Liver (tissue), 9 donors: ENCODE results near the gene SH3GL3. TPM values are rescaled to one million over a fixed set of nuclear protein-coding genes. Genes with fewer than 3 reads are reported as not detected.

Experiments used
- DNase-seq: peaks from one replicate; pipeline ENCODE4 v3.0.0-alpha.2; 2017; ENCODE audit warnings: low spot score
- H3K27ac ChIP-seq, 2 donors: one replicate each; pipeline ENCODE4 v1.7.0; 2013; ENCODE audit warnings: inconsistent platforms in 2 of 2, low read length in 2 of 2, control low read depth in 1 of 2, low read depth in 1 of 2, mild to moderate bottlenecking in 1 of 2
- H3K27me3 ChIP-seq, 4 donors: one replicate each; pipeline versions ENCODE4 v1.6.1 to v1.7.0; 2013; ENCODE audit warnings: low read length in 3 of 4, inconsistent platforms in 1 of 4, mild to moderate bottlenecking in 1 of 4, moderate library complexity in 1 of 4; ENCODE audit not compliant: control insufficient read depth in 4 of 4, insufficient read depth in 4 of 4
- H3K36me3 ChIP-seq, 4 donors: one replicate each; pipeline versions ENCODE4 v1.6.1 to v1.7.0; 2013; ENCODE audit warnings: low read length in 3 of 4, mild to moderate bottlenecking in 3 of 4, low read depth in 1 of 4, moderate library complexity in 1 of 4; ENCODE audit not compliant: control insufficient read depth in 4 of 4, insufficient read depth in 3 of 4
- H3K4me1 ChIP-seq, 4 donors: one replicate each; pipeline versions ENCODE4 v1.6.1 to v1.7.0; 2013; ENCODE audit warnings: low read length in 3 of 4, mild to moderate bottlenecking in 3 of 4, moderate library complexity in 1 of 4; ENCODE audit not compliant: control insufficient read depth in 4 of 4, insufficient read depth in 4 of 4
- H3K4me3 ChIP-seq, 3 donors: one replicate each; pipeline versions ENCODE4 v1.6.1 to v1.7.0; 2013; ENCODE audit warnings: low read length in 3 of 3, control low read depth in 1 of 3, low read depth in 1 of 3, mild to moderate bottlenecking in 1 of 3
- H3K9ac ChIP-seq, 2 donors: one replicate each; pipeline ENCODE4 v1.7.0; 2013; ENCODE audit warnings: low read length in 2 of 2, mild to moderate bottlenecking in 2 of 2, moderate library complexity in 2 of 2, control low read depth in 1 of 2, low read depth in 1 of 2
- H3K9me3 ChIP-seq, 4 donors: one replicate each; pipeline versions ENCODE4 v1.6.1 to v1.7.0; 2013; ENCODE audit warnings: low read length in 3 of 4; ENCODE audit not compliant: control insufficient read depth in 4 of 4
- ATF3 ChIP-seq: IDR thresholded peaks from 2 replicates; pipeline ENCODE4 v1.6.1; 2016; ENCODE audit warnings: antibody characterized with exemption
- CTCF ChIP-seq: fragments of 150-350 bp; IDR thresholded peaks from 2 replicates; pipeline ENCODE4 v1.5.1; 2017; ENCODE audit warnings: improper control_type of control experiment, low read depth, low read length; ENCODE audit not compliant: missing input control
- EGR1 ChIP-seq, 2 donors: IDR thresholded peaks; 2 replicates each; pipeline ENCODE4 v1.6.1; 2016 to 2018; ENCODE audit warnings: antibody characterized with exemption in 2 of 2, low read depth in 2 of 2
- FOXA1 ChIP-seq: IDR thresholded peaks from 2 replicates; pipeline ENCODE4 v1.6.1; 2016; ENCODE audit warnings: antibody characterized with exemption
- GABPA ChIP-seq, 2 donors: IDR thresholded peaks in 1 of 2; conservative IDR thresholded peaks in 1 of 2; 2 replicates each; pipeline ENCODE4 v1.6.1; 2016; ENCODE audit warnings: antibody characterized with exemption in 2 of 2, mild to moderate bottlenecking in 1 of 2, moderate library complexity in 1 of 2
- HNF4A ChIP-seq, 2 donors: conservative IDR thresholded peaks; 2 replicates each; pipeline ENCODE4 v1.6.1; 2016; ENCODE audit warnings: antibody characterized with exemption in 2 of 2, mild to moderate bottlenecking in 2 of 2
- HNF4G ChIP-seq: IDR thresholded peaks from 2 replicates; pipeline ENCODE4 v1.6.1; 2016; ENCODE audit warnings: antibody characterized with exemption
- RAD21 ChIP-seq, 2 donors: IDR thresholded peaks; 2 replicates each; pipeline ENCODE4 v1.6.1; 2016; ENCODE audit warnings: antibody characterized with exemption in 2 of 2, mild to moderate bottlenecking in 2 of 2
- REST ChIP-seq: IDR thresholded peaks from 2 replicates; pipeline ENCODE4 v1.6.1; 2016; ENCODE audit warnings: antibody characterized with exemption, mild to moderate bottlenecking
- SP1 ChIP-seq: IDR thresholded peaks from 2 replicates; pipeline ENCODE4 v1.6.1; 2018; ENCODE audit warnings: antibody characterized with exemption, mild to moderate bottlenecking
- YY1 ChIP-seq: IDR thresholded peaks from 2 replicates; pipeline ENCODE4 v1.6.1; 2016; ENCODE audit warnings: antibody characterized with exemption, mild to moderate bottlenecking
- ZBTB33 ChIP-seq: IDR thresholded peaks from 2 replicates; pipeline ENCODE4 v1.6.1; 2016; ENCODE audit warnings: antibody characterized with exemption
- WGBS: extraction: QIAGEN DNeasy Blood & Tissue Kit; methylation state at CpG from one replicate; pipeline ENCODE4 v1.1.7; 2013; 5-methylcytosine and 5-hydroxymethylcytosine counted together
- polyA plus RNA-seq, 2 donors: library from polyadenylated mRNA; stranded (reverse) in 1 of 2; unstranded in 1 of 2; fragments of 200-250 nt in 1 of 2; fragments of >200 nt in 1 of 2; fragmentation: Nextera tagmentation in 1 of 2; extraction: Ambion mirVana in 1 of 2; gene quantifications; one replicate each; pipeline versions ENCODE4 v1.2.1 to v1.2.3, GENCODE V29; 2013 to 2015
- total RNA-seq, 2 donors: library from RNA; depleted of rRNA; stranded (reverse); fragments of >200 nt; gene quantifications; one replicate each; pipeline ENCODE4 v1.2.3, GENCODE V29; 2014
- donor health status: healthy.
- donor health status: healthy.
- donor health status: healthy.
- donor health status: healthy.
- donor health status: healthy.

SH3GL3 gene
- total and polyA plus RNA-seq, 4 donors: 0.23 TPM; not detected in 3

GRCh38 chr15:83457149-83457548, 10.0 kb downstream of the SH3GL3 start:
- Histone ChIP-seq H3K27ac (no peak overlapping the region), H3K27me3 (no peaks in the 10 kb centered on the region), H3K4me1 (no peaks in the 10 kb centered on the region), H3K9ac (no peak overlapping the region), H3K4me3 (no peak overlapping the region), H3K9me3 (no peaks in the 10 kb centered on the region), H3K36me3 (no peaks in the 10 kb centered on the region)
- 77% methylated on average over 1 of the region's 1 CpG for WGBS
- DNase-seq: no peak
- TF ChIP-seq REST (no peak), YY1 (no peak), HNF4A (conservative IDR thresholded peaks at IDR 0.05) (no peak), ZBTB33 (no peak), SP1 (no peak)

- Histone ChIP-seq H3K27ac (no peak overlapping the region), H3K4me1 (no peaks in the 10 kb centered on the region), H3K9me3 (no peaks in the 10 kb centered on the region), H3K36me3 (no peaks in the 10 kb centered on the region), H3K4me3 (no peak overlapping the region), H3K27me3 (no peaks in the 10 kb centered on the region), H3K9ac (no peak overlapping the region)
- DNase-seq: no peak
- TF ChIP-seq CTCF (no peak), HNF4G (no peak), REST (no peak), HNF4A (conservative IDR thresholded peaks at IDR 0.05) (no peak), ZBTB33 (no peak), RAD21 (IDR thresholded peaks at IDR 0.05) (no peak), GABPA (IDR thresholded peaks at IDR 0.05 in 1 of 2, conservative IDR thresholded peaks at IDR 0.05 in 1 of 2) (no peak), EGR1 (IDR thresholded peaks at IDR 0.05; ENCODE audit: low read depth in 2 of 2) (no peak), FOXA1 (no peak), ATF3 (no peak)
- WGBS: 63% methylated on average over 3 of the region's 3 CpGs
These were observed 11.2 kb downstream of the SH3GL3 start for GRCh38 chr15:83458381-83458780.
